ENCODE results near the gene PLEKHA6.

The PLEKHA6 gene

DNA sequence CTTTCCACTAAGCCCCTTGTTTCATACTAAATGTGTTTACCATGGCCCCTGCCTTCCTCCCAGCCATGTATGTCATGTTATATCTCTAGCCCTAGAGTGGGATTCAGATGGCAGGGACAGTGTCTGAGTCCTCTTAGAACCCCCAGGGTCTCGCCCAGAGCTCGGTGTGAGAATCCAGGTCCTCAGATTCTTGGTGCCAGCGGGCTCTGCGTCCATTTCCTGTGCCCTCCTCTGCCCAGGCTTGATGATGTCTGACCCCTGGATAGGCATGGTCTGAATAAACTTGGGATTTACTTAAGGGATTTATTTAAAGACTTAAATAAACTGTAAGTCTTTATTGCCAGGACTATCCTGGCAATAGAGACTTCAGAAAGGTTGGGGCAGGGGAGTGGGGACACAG lies 157.2 kb downstream of the PLEKHA6 start:
- Histone ChIP-seq H3K27me3 (ENCODE audit: insufficient read depth, poor library complexity, severe bottlenecking) (peaks cover 26% of the 10 kb centered on the region), H3K4me3 (replicated peaks; ENCODE audit: insufficient read depth, low read length) (no peak overlapping the region), H3K27ac (replicated peaks) (no peak overlapping the region)
- DNase-seq (ENCODE audit: low read depth in 1 of 2, low spot score in 1 of 2): no peak
- TF ChIP-seq, protein P1, sequence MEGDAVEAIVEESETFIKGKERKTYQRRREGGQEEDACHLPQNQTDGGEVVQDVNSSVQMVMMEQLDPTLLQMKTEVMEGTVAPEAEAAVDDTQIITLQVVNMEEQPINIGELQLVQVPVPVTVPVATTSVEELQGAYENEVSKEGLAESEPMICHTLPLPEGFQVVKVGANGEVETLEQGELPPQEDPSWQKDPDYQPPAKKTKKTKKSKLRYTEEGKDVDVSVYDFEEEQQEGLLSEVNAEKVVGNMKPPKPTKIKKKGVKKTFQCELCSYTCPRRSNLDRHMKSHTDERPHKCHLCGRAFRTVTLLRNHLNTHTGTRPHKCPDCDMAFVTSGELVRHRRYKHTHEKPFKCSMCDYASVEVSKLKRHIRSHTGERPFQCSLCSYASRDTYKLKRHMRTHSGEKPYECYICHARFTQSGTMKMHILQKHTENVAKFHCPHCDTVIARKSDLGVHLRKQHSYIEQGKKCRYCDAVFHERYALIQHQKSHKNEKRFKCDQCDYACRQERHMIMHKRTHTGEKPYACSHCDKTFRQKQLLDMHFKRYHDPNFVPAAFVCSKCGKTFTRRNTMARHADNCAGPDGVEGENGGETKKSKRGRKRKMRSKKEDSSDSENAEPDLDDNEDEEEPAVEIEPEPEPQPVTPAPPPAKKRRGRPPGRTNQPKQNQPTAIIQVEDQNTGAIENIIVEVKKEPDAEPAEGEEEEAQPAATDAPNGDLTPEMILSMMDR (IDR thresholded peaks at IDR 0.05; ENCODE audit: insufficient read depth, low read length): no peak
- TF ChIP-seq, protein P2, sequence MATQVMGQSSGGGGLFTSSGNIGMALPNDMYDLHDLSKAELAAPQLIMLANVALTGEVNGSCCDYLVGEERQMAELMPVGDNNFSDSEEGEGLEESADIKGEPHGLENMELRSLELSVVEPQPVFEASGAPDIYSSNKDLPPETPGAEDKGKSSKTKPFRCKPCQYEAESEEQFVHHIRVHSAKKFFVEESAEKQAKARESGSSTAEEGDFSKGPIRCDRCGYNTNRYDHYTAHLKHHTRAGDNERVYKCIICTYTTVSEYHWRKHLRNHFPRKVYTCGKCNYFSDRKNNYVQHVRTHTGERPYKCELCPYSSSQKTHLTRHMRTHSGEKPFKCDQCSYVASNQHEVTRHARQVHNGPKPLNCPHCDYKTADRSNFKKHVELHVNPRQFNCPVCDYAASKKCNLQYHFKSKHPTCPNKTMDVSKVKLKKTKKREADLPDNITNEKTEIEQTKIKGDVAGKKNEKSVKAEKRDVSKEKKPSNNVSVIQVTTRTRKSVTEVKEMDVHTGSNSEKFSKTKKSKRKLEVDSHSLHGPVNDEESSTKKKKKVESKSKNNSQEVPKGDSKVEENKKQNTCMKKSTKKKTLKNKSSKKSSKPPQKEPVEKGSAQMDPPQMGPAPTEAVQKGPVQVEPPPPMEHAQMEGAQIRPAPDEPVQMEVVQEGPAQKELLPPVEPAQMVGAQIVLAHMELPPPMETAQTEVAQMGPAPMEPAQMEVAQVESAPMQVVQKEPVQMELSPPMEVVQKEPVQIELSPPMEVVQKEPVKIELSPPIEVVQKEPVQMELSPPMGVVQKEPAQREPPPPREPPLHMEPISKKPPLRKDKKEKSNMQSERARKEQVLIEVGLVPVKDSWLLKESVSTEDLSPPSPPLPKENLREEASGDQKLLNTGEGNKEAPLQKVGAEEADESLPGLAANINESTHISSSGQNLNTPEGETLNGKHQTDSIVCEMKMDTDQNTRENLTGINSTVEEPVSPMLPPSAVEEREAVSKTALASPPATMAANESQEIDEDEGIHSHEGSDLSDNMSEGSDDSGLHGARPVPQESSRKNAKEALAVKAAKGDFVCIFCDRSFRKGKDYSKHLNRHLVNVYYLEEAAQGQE (IDR thresholded peaks at IDR 0.05; ENCODE audit: insufficient replicate concordance, low read depth): no peak
- TF ChIP-seq SPI1 (IDR thresholded peaks at IDR 0.05; ENCODE audit: borderline replicate concordance, low read depth): no peak
- no peak for TF ChIP-seq GABPA (IDR thresholded peaks at IDR 0.05; ENCODE audit: low read depth)
- no peak for TF ChIP-seq POLR2AphosphoS5 (IDR thresholded peaks at IDR 0.05; ENCODE audit: low read depth)

DNA sequence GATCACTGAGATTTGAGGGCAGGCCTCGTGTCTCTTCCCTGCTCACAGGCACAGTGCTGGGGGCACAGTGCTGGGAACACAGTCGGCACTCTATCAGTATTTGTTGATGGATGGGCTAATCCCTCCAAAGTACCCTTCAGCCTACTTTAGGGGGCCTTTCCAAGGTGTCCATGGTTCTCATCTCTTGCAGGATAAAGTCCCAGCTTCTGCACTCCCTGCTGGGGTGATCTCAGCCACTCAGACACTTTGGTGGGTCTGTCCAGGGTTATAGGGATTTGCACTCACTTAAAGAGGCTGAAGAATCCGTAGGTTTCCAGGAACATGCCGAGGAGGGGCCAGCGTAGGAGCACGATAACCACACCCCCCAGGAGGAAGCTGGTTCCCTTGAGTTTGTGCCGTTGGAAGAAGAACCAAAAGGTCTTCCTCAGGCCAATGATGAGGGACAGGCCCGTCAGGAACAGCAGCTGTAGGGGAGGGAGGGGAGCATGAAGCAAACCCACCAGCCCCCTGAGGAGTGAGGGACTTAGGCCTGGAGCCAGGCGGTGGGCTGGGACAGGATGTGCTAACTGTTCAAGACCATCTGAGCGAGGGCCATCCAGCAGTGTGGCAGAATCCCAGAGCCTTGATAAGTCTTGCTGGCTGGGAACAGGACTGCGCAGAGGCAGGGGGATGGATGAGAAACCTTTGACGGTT lies 158.2 kb downstream of the PLEKHA6 start:
- DNase-seq (ENCODE audit: low read depth in 1 of 2, low spot score in 1 of 2): no peak
- TF ChIP-seq GABPA (IDR thresholded peaks at IDR 0.05; ENCODE audit: low read depth) (no peak), POLR2AphosphoS5 (IDR thresholded peaks at IDR 0.05; ENCODE audit: low read depth) (no peak), SPI1 (IDR thresholded peaks at IDR 0.05; ENCODE audit: borderline replicate concordance, low read depth) (no peak)
- TF ChIP-seq, protein P1 (IDR thresholded peaks at IDR 0.05; ENCODE audit: insufficient read depth, low read length): no peak
- TF ChIP-seq, protein P2 (IDR thresholded peaks at IDR 0.05; ENCODE audit: insufficient replicate concordance, low read depth): no peak
- no peak overlapping the region for H3K4me3 ChIP-seq (replicated peaks; ENCODE audit: insufficient read depth, low read length)
- H3K27me3 ChIP-seq (ENCODE audit: insufficient read depth, poor library complexity, severe bottlenecking): peaks cover 23% of the 10 kb centered on the region
- H3K27ac ChIP-seq (replicated peaks): no peak overlapping the region

DNA sequence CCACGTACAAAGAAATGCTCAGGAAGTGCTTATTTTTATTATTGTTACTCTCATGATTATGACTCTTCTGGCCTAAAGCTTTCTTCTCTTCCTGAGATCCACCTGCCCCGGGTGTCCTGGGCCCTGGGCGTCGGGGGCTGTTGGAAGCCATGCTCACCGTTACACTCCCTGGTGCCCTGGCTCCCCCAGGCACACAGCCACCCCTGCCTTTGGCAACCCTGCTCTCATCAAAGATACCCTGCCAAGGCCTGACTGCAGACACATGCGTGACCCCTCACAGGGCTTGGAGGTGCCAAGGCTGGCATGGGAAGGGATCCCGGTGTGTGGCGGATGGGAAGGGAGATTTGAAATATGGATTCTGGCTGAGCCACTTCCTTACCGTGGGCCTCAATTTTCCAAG lies 160.2 kb downstream of the PLEKHA6 start:
- H3K27ac ChIP-seq (replicated peaks): no peak overlapping the region

More for the DNA sequence above, 160.2 kb downstream of the PLEKHA6 start:
- no peak for DNase-seq (ENCODE audit: low read depth in 1 of 2, low spot score in 1 of 2)
- no peak for TF ChIP-seq SPI1 (IDR thresholded peaks at IDR 0.05; ENCODE audit: borderline replicate concordance, low read depth)
- TF ChIP-seq GABPA (IDR thresholded peaks at IDR 0.05; ENCODE audit: low read depth): no peak
- TF ChIP-seq POLR2AphosphoS5 (IDR thresholded peaks at IDR 0.05; ENCODE audit: low read depth): no peak
- TF ChIP-seq, protein P1 (IDR thresholded peaks at IDR 0.05; ENCODE audit: insufficient read depth, low read length): no peak
- TF ChIP-seq, protein P2 (IDR thresholded peaks at IDR 0.05; ENCODE audit: insufficient replicate concordance, low read depth): no peak
- H3K4me3 ChIP-seq (replicated peaks; ENCODE audit: insufficient read depth, low read length): no peak overlapping the region
- peaks cover 16% of the 10 kb centered on the region for H3K27me3 ChIP-seq (ENCODE audit: insufficient read depth, poor library complexity, severe bottlenecking)
